Uterus (tissue), 4 donors: ENCODE data around the gene ILDR2. TPM values are rescaled to one million over a fixed set of nuclear protein-coding genes. Genes with fewer than 3 reads are reported as not detected.

Experiments used
- DNase-seq, 2 donors: peaks; one replicate each; pipeline ENCODE4 v3.0.0-alpha.2; 2019 to 2020
- H3K27ac ChIP-seq, 2 donors: fragments of 200-600 bp; sonication (generic); 1 replicate in 1 of 2; 2 replicates in 1 of 2; pipeline ENCODE4 v1.5.1; 2016 to 2018
- H3K27me3 ChIP-seq, 2 donors: fragments of 200-600 bp; sonication (generic); one replicate each; pipeline ENCODE4 v1.5.1; 2018 to 2019; ENCODE audit warnings: control low read depth in 1 of 2
- H3K36me3 ChIP-seq, 2 donors: fragments of 200-600 bp; sonication (generic); one replicate each; pipeline ENCODE4 v1.5.1; 2019; ENCODE audit warnings: control low read depth in 1 of 2
- H3K4me1 ChIP-seq, 2 donors: fragments of 200-600 bp; sonication (generic); one replicate each; pipeline ENCODE4 v1.5.1; 2018 to 2019; ENCODE audit warnings: control low read depth in 1 of 2
- H3K4me3 ChIP-seq, 2 donors: fragments of 200-600 bp; sonication (generic); 1 replicate in 1 of 2; 2 replicates in 1 of 2; pipeline ENCODE4 v1.5.1; 2018 to 2019; ENCODE audit warnings: mild to moderate bottlenecking in 1 of 2
- H3K9me3 ChIP-seq, 2 donors: fragments of 200-600 bp; sonication (generic); one replicate each; pipeline ENCODE4 v1.5.1; 2019; ENCODE audit warnings: control low read depth in 1 of 2
- CTCF ChIP-seq, 4 experiments: fragments of 200-600 bp in 2 of 4; fragments of 450-650 bp in 2 of 4; sonication (generic) in 2 of 4; IDR thresholded peaks; one replicate each; pipeline ENCODE4 v1.5.1; 2016 to 2019; ENCODE audit warnings: antibody characterized with exemption in 4 of 4, mild to moderate bottlenecking in 2 of 4, moderate library complexity in 1 of 4
- POLR2A ChIP-seq, 2 donors: fragments of 450-650 bp; IDR thresholded peaks; one replicate each; pipeline ENCODE4 v1.6.1; 2016; ENCODE audit warnings: antibody characterized with exemption in 2 of 2, mild to moderate bottlenecking in 1 of 2, moderate library complexity in 1 of 2
- intact Hi-C: fragments of 100-400 bp; cut with DNase I; formaldehyde crosslinking; loops from one replicate; pipeline ENCODE4 v1.15.1; 2023; ENCODE audit warnings: low total_unique reads
- total RNA-seq, 4 donors: library from RNA; depleted of rRNA in 3 of 4; stranded (reverse); fragments of >200 nt in 3 of 4; gene quantifications; one replicate each; pipeline versions ENCODE4 v1.1.0 to v1.2.4, GENCODE V29; 2014 to 2023
- donor health status: DM: yes; HTN: yes; CAD: no.

Gene ILDR2
- total RNA-seq, 4 donors from 2014 or later, result 0.30 to 2.8 TPM; not detected in 2

DNA sequence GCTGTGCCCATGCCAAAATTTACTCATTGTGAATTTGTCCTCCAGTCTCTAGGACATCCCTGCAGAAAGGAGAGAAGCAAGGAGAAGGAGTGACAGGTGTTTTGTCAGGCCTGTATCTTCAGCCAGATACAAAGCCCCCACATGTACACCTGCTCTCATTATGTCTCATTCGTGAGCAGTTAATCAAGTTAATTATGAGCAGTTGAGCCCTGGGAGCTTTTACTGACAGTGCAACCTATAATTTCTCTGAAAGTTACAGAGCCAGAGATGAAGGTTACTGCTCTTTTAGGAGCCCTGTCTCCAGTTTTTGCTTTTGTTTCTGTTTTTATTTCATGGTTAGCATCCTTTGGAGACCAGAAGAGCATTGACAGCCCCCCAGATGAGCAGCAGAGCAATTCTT is 5.0 kb upstream of the ILDR2 start:
- no peak overlapping the region for H3K4me3 ChIP-seq
- H3K36me3 ChIP-seq, result no peaks in the 10 kb centered on the region
- DNase-seq, result no peak
- H3K27ac ChIP-seq, result no peak overlapping the region
- no peak for TF ChIP-seq POLR2A (IDR thresholded peaks at IDR 0.05)
- H3K4me1 ChIP-seq, result no peaks in the 10 kb centered on the region
- no peaks in the 10 kb centered on the region for H3K27me3 ChIP-seq
- no peaks in the 10 kb centered on the region for H3K9me3 ChIP-seq
- intact Hi-C loops, result no loop called here

GRCh38 chr1:166978821-166979220 is 3.5 kb upstream of the ILDR2 start:
- intact Hi-C loops, result no loop called here

DNA sequence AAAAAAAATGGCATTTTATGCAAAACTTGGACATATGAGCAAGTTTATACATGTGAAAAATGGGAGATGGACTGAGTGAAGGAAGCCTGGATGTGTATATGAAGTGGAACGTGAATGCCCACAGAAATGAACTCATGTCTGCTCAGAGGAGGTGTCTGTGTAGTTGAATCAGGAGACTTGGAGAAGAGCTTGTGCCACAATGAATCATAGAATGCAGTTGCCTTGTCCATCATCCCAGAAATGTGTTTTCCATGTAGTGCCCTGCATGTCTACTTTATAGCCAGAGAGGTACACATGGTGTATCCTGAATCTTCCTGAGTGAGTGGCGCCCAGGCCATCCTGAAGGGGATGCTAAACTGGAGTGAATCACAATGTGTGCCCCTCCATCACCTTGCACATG is 2.6 kb upstream of the ILDR2 start:
- Histone ChIP-seq H3K4me1 (no peaks in the 10 kb centered on the region), H3K27ac (no peak overlapping the region), H3K9me3 (no peaks in the 10 kb centered on the region), H3K27me3 (no peaks in the 10 kb centered on the region), H3K36me3 (no peaks in the 10 kb centered on the region), H3K4me3 (no peak overlapping the region)
- DNase-seq, result no peak
- TF ChIP-seq POLR2A (IDR thresholded peaks at IDR 0.05) (no peak), CTCF (IDR thresholded peaks at IDR 0.05) (no peak)
- intact Hi-C loops, result no loop called here

More at GRCh38 chr1:166978821-166979220, 3.5 kb upstream of the ILDR2 start:
- no peaks in the 10 kb centered on the region for H3K27me3 ChIP-seq
- no peak overlapping the region for H3K4me3 ChIP-seq
- no peaks in the 10 kb centered on the region for H3K36me3 ChIP-seq
- no peaks in the 10 kb centered on the region for H3K4me1 ChIP-seq
- H3K9me3 ChIP-seq, result no peaks in the 10 kb centered on the region
- H3K27ac ChIP-seq, result no peak overlapping the region
- TF ChIP-seq POLR2A (IDR thresholded peaks at IDR 0.05), result no peak
- TF ChIP-seq CTCF (IDR thresholded peaks at IDR 0.05), result no peak
- DNase-seq, result no peak

DNA sequence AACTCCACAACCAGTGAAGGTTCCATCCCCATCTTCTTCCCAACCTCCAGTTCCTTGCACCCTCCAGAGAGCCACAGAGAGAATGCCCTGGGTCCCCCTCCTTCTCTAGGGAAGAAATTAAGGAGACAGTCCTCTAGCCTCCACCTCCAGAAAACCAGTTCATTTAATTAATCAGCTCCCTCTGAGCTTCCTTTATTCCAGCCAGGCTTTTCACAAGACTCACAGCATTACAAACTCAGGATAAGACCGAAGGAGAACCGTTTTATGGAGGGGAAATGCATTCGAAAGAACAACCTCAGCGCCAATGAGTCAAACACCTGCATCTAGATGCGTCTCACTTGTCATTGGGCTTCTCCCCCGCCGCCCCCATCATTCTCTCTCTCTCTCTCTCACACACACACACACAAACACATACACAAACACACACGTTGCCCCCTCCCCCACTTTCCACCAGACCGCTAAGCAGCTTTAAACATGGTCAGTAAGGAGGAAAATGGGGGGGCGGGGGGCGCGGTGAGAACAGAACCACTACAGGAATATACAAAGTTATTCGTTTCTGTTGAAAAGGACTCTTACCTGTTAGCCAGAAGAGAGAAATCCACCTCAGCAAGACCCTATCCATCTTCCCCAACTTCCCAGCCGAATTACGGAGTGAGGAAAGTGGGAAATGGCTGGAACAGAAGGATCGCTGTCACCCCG is 544 bp downstream of the ILDR2 start:
- intact Hi-C loops, result no loop called here
- Histone ChIP-seq H3K36me3 (no peaks in the 10 kb centered on the region), H3K4me3 (peak overlapping the region in 1 of 2 donors; percentile 44), H3K27me3 (no peaks in the 10 kb centered on the region), H3K27ac (no peak overlapping the region), H3K9me3 (no peaks in the 10 kb centered on the region), H3K4me1 (no peaks in the 10 kb centered on the region)
- no peak for DNase-seq
- no peak for TF ChIP-seq CTCF (IDR thresholded peaks at IDR 0.05)
- no peak for TF ChIP-seq POLR2A (IDR thresholded peaks at IDR 0.05)

- DNase-seq, result no peak
- H3K4me3 ChIP-seq, result no peak overlapping the region
- intact Hi-C loops, result no loop called here
Measured at GRCh38 chr1:166972826-166973225, 2.5 kb downstream of the ILDR2 start.

More at GRCh38 chr1:166972826-166973225, 2.5 kb downstream of the ILDR2 start:
- H3K27me3 ChIP-seq, result no peaks in the 10 kb centered on the region
- no peaks in the 10 kb centered on the region for H3K9me3 ChIP-seq
- H3K4me1 ChIP-seq, result no peaks in the 10 kb centered on the region
- H3K36me3 ChIP-seq, result no peaks in the 10 kb centered on the region
- no peak overlapping the region for H3K27ac ChIP-seq
- TF ChIP-seq CTCF (IDR thresholded peaks at IDR 0.05) (no peak), POLR2A (IDR thresholded peaks at IDR 0.05) (no peak)
